HepG2 (cell line): ENCODE measurements around the gene SEZ6. TPM values are rescaled to one million over a fixed set of nuclear protein-coding genes. Genes with fewer than 3 reads are reported as not detected.

Source experiments
- ARNT2 ChIP-seq: sonication (generic); formaldehyde crosslinking; IDR thresholded peaks from 2 replicates; pipeline ENCODE4 v1.8.0; 2022; ENCODE audit warnings: mild to moderate bottlenecking, low read depth, missing genetic modification reagents, moderate library complexity
- HDAC1 ChIP-seq: sonication (generic); formaldehyde crosslinking; IDR thresholded peaks from 2 replicates; pipeline ENCODE4 v1.5.1; 2020; ENCODE audit warnings: mild to moderate bottlenecking, missing genetic modification reagents
- HNF4A ChIP-seq: sonication (generic); formaldehyde crosslinking; IDR thresholded peaks from 2 replicates; pipeline ENCODE4 v1.4.0; 2020; ENCODE audit warnings: missing genetic modification reagents
- KAT8 ChIP-seq: IDR thresholded peaks from 2 replicates; pipeline ENCODE4 v1.6.1; 2016; ENCODE audit warnings: missing genetic modification reagents, missing compliant biosample characterization
- KDM3A ChIP-seq: IDR thresholded peaks from 2 replicates; pipeline ENCODE4 v1.6.1; 2018; ENCODE audit warnings: low read depth, missing compliant biosample characterization
- KLF15 ChIP-seq: sonication (generic); formaldehyde crosslinking; IDR thresholded peaks from 2 replicates; pipeline ENCODE4 v1.8.1; 2023; ENCODE audit warnings: borderline replicate concordance, mild to moderate bottlenecking, inconsistent platforms, missing genetic modification reagents, mixed read lengths
- MLLT10 ChIP-seq: sonication (generic); formaldehyde crosslinking; IDR thresholded peaks from 2 replicates; pipeline ENCODE4 v1.4.0; 2020; ENCODE audit warnings: missing genetic modification reagents
- NR2C2 ChIP-seq: sonication (generic); formaldehyde crosslinking; IDR thresholded peaks from 2 replicates; pipeline ENCODE4 v1.4.0; 2020; ENCODE audit warnings: missing genetic modification reagents, mild to moderate bottlenecking, moderate library complexity, borderline replicate concordance
- PHF8 ChIP-seq: sonication (generic); formaldehyde crosslinking; IDR thresholded peaks from 2 replicates; pipeline ENCODE4 v1.5.0; 2020; ENCODE audit warnings: missing genetic modification reagents
- SMC3 ChIP-seq: IDR thresholded peaks from 2 replicates; pipeline ENCODE4 v1.6.1; 2011; ENCODE audit warnings: low read length, improper control_type of control experiment
- SRSF4 ChIP-seq: fragments of 200-400 bp; formaldehyde crosslinking; IDR thresholded peaks from one replicate; pipeline ENCODE4 v1.6.1; 2018; ENCODE audit warnings: mild to moderate bottlenecking, low read depth, low read length, moderate library complexity; ENCODE audit not compliant: poor library complexity, severe bottlenecking
- TAF1 ChIP-seq: sonication (generic); formaldehyde crosslinking; IDR thresholded peaks from 2 replicates; pipeline ENCODE4 v1.4.0; 2020; ENCODE audit warnings: missing genetic modification reagents
- TEAD3 ChIP-seq: optimal IDR thresholded peaks from 2 replicates; pipeline ENCODE3; 2016; ENCODE audit warnings: borderline replicate concordance
- ZNF124 ChIP-seq: sonication (generic); formaldehyde crosslinking; IDR thresholded peaks from 2 replicates; pipeline ENCODE4 v1.4.0; 2020; ENCODE audit warnings: missing genetic modification reagents
- ZNF230 ChIP-seq: sonication (generic); formaldehyde crosslinking; IDR thresholded peaks from 2 replicates; pipeline ENCODE4 v1.4.0; 2020; ENCODE audit warnings: mild to moderate bottlenecking, missing genetic modification reagents
- ZNF33A ChIP-seq: sonication (generic); formaldehyde crosslinking; IDR thresholded peaks from 2 replicates; pipeline ENCODE4 v1.5.1; 2020; ENCODE audit warnings: missing genetic modification reagents, mild to moderate bottlenecking, moderate library complexity, borderline replicate concordance
- ZNF572 ChIP-seq: sonication (generic); formaldehyde crosslinking; IDR thresholded peaks from 2 replicates; pipeline ENCODE4 v1.5.1; 2020; ENCODE audit warnings: mild to moderate bottlenecking, missing genetic modification reagents
- ZNF746 ChIP-seq: sonication (generic); formaldehyde crosslinking; IDR thresholded peaks from 2 replicates; pipeline ENCODE4 v1.8.0; 2022; ENCODE audit warnings: mild to moderate bottlenecking, missing genetic modification reagents
- ZNF766 ChIP-seq: sonication (generic); formaldehyde crosslinking; IDR thresholded peaks from 2 replicates; pipeline ENCODE4 v1.5.0; 2020; ENCODE audit warnings: missing genetic modification reagents, borderline replicate concordance
- ZNF768 ChIP-seq: sonication (generic); formaldehyde crosslinking; IDR thresholded peaks from 2 replicates; pipeline ENCODE4 v1.4.0; 2020; ENCODE audit warnings: missing genetic modification reagents
- ZNF773 ChIP-seq: sonication (generic); formaldehyde crosslinking; IDR thresholded peaks from 2 replicates; pipeline ENCODE4 v1.4.0; 2020; ENCODE audit warnings: missing genetic modification reagents, borderline replicate concordance
- ZSCAN20 ChIP-seq: sonication (generic); formaldehyde crosslinking; IDR thresholded peaks from 2 replicates; pipeline ENCODE4 v1.4.0; 2020; ENCODE audit warnings: missing genetic modification reagents, mild to moderate bottlenecking, borderline replicate concordance
- polyA plus RNA-seq, 8 experiments: library from polyadenylated mRNA; depleted of rRNA in 3 of 8; stranded (reverse) in 7 of 8; unstranded in 1 of 8; fragments of >200 nt; fragmentation: Illumina TruSeq in 4 of 8; extraction: Trizol in 4 of 8; gene quantifications; 2 replicates each; pipeline versions ENCODE4 v1.2.1 to v1.2.3, GENCODE V29; 2011 to 2016; ENCODE audit warnings: low read depth in 4 of 8, missing spikeins in 1 of 8, mixed read lengths in 1 of 8; ENCODE audit not compliant: insufficient read depth in 1 of 8
- total RNA-seq, 5 experiments: library from RNA; depleted of rRNA; stranded (reverse); fragments of >200 nt; fragmentation: Illumina TruSeq; extraction: Trizol; gene quantifications; 2 replicates each; pipeline ENCODE4 v1.2.3, GENCODE V29; 2016; ENCODE audit warnings: low read depth in 1 of 5
- TF ChIP-seq, protein P1 (sequence below): sonication (generic); formaldehyde crosslinking; IDR thresholded peaks from 2 replicates; pipeline ENCODE4 v1.5.0; 2020; ENCODE audit warnings: missing genetic modification reagents, mild to moderate bottlenecking, borderline replicate concordance
- TF ChIP-seq, protein P2 (sequence below): sonication (generic); formaldehyde crosslinking; IDR thresholded peaks from 2 replicates; pipeline ENCODE4 v1.4.0; 2020; ENCODE audit warnings: missing genetic modification reagents
- TF ChIP-seq, protein P3 (sequence below): sonication (generic); formaldehyde crosslinking; IDR thresholded peaks from 2 replicates; pipeline ENCODE4 v1.8.0; 2022; ENCODE audit warnings: mild to moderate bottlenecking, missing genetic modification reagents; ENCODE audit not compliant: insufficient replicate concordance
- TF ChIP-seq, protein P4 (sequence below): sonication (generic); formaldehyde crosslinking; IDR thresholded peaks from 2 replicates; pipeline ENCODE4 v1.4.0; 2020; ENCODE audit warnings: low read depth, mild to moderate bottlenecking, missing genetic modification reagents

SEZ6 gene
- total and polyA plus RNA-seq, 2 of the 13 experiments (the other 11 are each of a cell fraction or from before 2014, with no cell fraction given): not detected

DNA sequence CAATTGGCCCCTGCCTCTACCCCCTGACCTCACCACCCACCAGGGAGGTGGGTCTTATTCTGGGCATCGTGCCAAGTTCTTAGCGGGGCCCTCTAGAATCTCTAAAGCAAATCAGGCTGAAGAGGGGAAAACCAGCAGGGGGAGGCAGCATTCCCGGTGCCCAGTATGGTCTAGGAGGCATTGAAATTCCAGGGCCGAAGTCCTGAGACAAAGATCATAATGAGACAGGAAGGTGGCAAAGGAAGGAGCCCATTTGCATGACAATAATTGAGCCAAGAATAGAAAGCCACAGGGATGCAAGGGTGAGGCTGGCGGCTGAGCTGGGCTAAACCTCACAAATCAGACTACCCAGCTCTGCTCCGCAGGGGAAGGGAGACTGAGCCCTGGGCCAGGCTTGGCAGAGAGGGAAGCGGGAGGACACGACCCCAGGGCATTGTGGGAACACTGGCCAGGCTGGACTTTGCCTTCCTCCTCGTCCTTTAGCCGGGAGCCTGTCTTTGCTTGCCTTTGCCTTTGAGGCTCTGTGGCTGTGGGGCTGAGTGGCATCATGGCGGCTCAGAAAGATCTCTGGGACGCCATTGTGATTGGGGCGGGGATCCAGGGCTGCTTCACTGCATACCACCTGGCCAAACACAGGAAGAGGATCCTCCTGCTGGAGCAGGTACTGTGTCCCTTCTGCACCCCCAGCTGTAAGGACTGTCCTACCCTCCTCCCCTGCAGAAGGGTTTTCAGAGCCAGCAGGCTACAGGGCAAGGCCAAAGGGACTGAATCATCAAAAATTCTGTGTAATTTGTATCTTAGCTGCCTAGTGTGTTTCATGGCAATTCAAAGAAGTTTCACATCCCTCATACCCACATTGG is 37.1 kb upstream of the SEZ6 start, which contains the start of gene PIPOX (continued):
- TF ChIP-seq PHF8 (CRISPR knock-in tag): peak; percentile 83
- no peak for TF ChIP-seq KLF15
- peak; percentile 70 for TF ChIP-seq HDAC1
- TF ChIP-seq SMC3: peak; percentile 34; the same call in 1 of the 2 replicates
- TF ChIP-seq ZNF572 (CRISPR knock-in tag): peak; percentile 47; the same call in 1 of the 2 replicates
- TF ChIP-seq, protein P1, sequence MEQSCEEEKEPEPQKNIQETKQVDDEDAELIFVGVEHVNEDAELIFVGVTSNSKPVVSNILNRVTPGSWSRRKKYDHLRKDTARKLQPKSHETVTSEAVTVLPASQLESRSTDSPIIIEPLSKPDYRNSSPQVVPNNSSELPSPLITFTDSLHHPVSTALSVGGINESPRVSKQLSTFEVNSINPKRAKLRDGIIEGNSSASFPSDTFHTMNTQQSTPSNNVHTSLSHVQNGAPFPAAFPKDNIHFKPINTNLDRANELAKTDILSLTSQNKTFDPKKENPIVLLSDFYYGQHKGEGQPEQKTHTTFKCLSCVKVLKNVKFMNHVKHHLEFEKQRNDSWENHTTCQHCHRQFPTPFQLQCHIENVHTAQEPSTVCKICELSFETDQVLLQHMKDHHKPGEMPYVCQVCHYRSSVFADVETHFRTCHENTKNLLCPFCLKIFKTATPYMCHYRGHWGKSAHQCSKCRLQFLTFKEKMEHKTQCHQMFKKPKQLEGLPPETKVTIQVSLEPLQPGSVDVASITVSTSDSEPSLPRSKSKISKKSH (CRISPR knock-in tag): peak; percentile 91; the same call in 1 of the 2 replicates
- TF ChIP-seq KAT8: peak; percentile 67
- TF ChIP-seq TAF1 (CRISPR knock-in tag): peak; percentile 90
- no peak for TF ChIP-seq ZNF746 (CRISPR knock-in tag)
- no peak for TF ChIP-seq ZNF33A
- TF ChIP-seq ZNF773 (CRISPR knock-in tag): no peak
- TF ChIP-seq ZNF230 (CRISPR knock-in tag): peak; percentile 76; the same call in 1 of the 2 replicates
- TF ChIP-seq ZNF124 (CRISPR knock-in tag): 0 out of 2 replicates have a peak, but pooled peaks have one; percentile 37
- peak; percentile 65; the same call in 1 of the 2 replicates for TF ChIP-seq KDM3A (CRISPR knock-in tag)
- TF ChIP-seq ZSCAN20 (CRISPR knock-in tag): no peak
- peak; percentile 49; the same call in 1 of the 2 replicates for TF ChIP-seq ZNF768 (CRISPR knock-in tag)
- no peak for TF ChIP-seq MLLT10 (CRISPR knock-in tag)
- TF ChIP-seq NR2C2 (CRISPR knock-in tag): peak; percentile 79
- TF ChIP-seq, protein P2, sequence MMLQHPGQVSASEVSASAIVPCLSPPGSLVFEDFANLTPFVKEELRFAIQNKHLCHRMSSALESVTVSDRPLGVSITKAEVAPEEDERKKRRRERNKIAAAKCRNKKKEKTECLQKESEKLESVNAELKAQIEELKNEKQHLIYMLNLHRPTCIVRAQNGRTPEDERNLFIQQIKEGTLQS (CRISPR knock-in tag): peak; percentile 55
- TF ChIP-seq, protein P3, sequence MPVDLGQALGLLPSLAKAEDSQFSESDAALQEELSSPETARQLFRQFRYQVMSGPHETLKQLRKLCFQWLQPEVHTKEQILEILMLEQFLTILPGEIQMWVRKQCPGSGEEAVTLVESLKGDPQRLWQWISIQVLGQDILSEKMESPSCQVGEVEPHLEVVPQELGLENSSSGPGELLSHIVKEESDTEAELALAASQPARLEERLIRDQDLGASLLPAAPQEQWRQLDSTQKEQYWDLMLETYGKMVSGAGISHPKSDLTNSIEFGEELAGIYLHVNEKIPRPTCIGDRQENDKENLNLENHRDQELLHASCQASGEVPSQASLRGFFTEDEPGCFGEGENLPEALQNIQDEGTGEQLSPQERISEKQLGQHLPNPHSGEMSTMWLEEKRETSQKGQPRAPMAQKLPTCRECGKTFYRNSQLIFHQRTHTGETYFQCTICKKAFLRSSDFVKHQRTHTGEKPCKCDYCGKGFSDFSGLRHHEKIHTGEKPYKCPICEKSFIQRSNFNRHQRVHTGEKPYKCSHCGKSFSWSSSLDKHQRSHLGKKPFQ (CRISPR knock-in tag): no peak
- TF ChIP-seq ZNF766 (CRISPR knock-in tag): peak; percentile 57; the same call in 1 of the 2 replicates
- no peak for TF ChIP-seq ARNT2 (CRISPR knock-in tag)
- peak; percentile 95 for TF ChIP-seq HNF4A
- no peak for TF ChIP-seq SRSF4
- TF ChIP-seq, protein P4, sequence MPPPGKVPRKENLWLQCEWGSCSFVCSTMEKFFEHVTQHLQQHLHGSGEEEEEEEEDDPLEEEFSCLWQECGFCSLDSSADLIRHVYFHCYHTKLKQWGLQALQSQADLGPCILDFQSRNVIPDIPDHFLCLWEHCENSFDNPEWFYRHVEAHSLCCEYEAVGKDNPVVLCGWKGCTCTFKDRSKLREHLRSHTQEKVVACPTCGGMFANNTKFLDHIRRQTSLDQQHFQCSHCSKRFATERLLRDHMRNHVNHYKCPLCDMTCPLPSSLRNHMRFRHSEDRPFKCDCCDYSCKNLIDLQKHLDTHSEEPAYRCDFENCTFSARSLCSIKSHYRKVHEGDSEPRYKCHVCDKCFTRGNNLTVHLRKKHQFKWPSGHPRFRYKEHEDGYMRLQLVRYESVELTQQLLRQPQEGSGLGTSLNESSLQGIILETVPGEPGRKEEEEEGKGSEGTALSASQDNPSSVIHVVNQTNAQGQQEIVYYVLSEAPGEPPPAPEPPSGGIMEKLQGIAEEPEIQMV (CRISPR knock-in tag): 0 out of 2 replicates have a peak, but pooled peaks have one; percentile 30
- TF ChIP-seq TEAD3 (CRISPR knock-in tag): peak; percentile 86
